PFSK-1 (cell line): ENCODE data around the gene OPCML.
A peak's percentile ranks its signal among the peaks of the same experiment; 100 is the strongest.

Source experiments
- FOXP2 ChIP-seq: optimal IDR thresholded peaks from 2 replicates; pipeline ENCODE3; 2011; ENCODE audit warnings: borderline replicate concordance, control low read depth, inconsistent platforms; ENCODE audit not compliant: insufficient read depth; ENCODE audit errors: extremely low read length, extremely low read depth
- POLR2AphosphoS5 ChIP-seq: IDR thresholded peaks from 2 replicates; pipeline ENCODE4 v1.6.1; 2012; ENCODE audit warnings: low read depth, mild to moderate bottlenecking, control low read depth, low read length, moderate library complexity
- SIN3A ChIP-seq: IDR thresholded peaks from 2 replicates; pipeline ENCODE4 v1.6.1; 2012; ENCODE audit warnings: mild to moderate bottlenecking, low read length, moderate library complexity, borderline replicate concordance; ENCODE audit not compliant: insufficient read depth
- TAF1 ChIP-seq: IDR thresholded peaks from 2 replicates; pipeline ENCODE4 v1.6.1; 2012; ENCODE audit warnings: low read length, control low read depth, borderline replicate concordance; ENCODE audit not compliant: insufficient read depth
- TF ChIP-seq, protein P1 (sequence below), 2 experiments: IDR thresholded peaks; 2 replicates each; pipeline versions ENCODE4 v1.6.1 to v1.8.0; 2011 to 2012; ENCODE audit warnings: low read depth in 2 of 2, low read length in 2 of 2, control low read depth in 1 of 2, inconsistent platforms in 1 of 2, mild to moderate bottlenecking in 1 of 2, moderate library complexity in 1 of 2; ENCODE audit not compliant: insufficient read depth in 1 of 2

Gene OPCML

DNA sequence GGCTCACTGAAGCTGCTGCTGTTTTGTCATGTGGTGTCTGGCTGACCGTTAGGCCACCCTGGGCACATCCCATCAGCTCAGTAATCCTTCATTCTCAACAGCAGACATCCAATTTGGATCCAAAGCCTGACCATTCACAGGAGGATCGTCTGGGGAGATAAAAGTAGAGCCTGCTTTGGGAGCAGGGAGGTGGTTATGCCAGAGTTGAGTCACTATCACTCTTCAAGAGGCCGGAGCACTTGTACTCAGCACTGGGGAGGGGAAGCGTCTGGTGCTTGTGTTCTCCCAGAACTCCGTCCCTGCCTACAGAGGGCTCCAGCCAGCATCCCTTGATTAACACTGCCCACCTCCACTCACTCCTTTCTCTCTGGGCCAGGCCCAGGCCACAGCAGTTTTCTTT, 382.6 kb downstream of the OPCML start:
- TF ChIP-seq, protein P1, sequence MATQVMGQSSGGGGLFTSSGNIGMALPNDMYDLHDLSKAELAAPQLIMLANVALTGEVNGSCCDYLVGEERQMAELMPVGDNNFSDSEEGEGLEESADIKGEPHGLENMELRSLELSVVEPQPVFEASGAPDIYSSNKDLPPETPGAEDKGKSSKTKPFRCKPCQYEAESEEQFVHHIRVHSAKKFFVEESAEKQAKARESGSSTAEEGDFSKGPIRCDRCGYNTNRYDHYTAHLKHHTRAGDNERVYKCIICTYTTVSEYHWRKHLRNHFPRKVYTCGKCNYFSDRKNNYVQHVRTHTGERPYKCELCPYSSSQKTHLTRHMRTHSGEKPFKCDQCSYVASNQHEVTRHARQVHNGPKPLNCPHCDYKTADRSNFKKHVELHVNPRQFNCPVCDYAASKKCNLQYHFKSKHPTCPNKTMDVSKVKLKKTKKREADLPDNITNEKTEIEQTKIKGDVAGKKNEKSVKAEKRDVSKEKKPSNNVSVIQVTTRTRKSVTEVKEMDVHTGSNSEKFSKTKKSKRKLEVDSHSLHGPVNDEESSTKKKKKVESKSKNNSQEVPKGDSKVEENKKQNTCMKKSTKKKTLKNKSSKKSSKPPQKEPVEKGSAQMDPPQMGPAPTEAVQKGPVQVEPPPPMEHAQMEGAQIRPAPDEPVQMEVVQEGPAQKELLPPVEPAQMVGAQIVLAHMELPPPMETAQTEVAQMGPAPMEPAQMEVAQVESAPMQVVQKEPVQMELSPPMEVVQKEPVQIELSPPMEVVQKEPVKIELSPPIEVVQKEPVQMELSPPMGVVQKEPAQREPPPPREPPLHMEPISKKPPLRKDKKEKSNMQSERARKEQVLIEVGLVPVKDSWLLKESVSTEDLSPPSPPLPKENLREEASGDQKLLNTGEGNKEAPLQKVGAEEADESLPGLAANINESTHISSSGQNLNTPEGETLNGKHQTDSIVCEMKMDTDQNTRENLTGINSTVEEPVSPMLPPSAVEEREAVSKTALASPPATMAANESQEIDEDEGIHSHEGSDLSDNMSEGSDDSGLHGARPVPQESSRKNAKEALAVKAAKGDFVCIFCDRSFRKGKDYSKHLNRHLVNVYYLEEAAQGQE (IDR thresholded peaks at IDR 0.05; ENCODE audit: insufficient read depth in 1 of 2, low read depth in 2 of 2, low read length in 2 of 2): no peak

DNA sequence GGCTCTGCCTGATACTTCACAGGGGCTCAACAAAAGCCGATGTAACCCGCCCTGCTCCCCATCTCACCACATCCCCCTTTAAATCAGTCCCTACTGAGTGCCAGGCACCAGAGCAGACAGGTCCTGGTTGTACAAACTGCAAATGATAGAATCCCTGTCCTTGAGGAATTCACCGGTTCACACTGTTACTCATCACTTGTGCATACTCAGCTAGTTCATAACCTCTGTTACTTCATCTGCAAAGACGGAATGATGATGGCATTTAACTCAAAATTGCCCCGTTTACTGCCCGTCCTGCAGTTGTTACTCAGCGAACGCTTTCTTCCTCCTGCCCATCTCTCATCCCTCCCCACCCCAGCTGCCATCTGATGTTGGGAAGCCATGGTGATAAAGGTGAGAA, 384.7 kb downstream of the OPCML start:
- no peak for TF ChIP-seq TAF1
- no peak for TF ChIP-seq SIN3A
- no peak for TF ChIP-seq POLR2AphosphoS5
- TF ChIP-seq, protein P1 (IDR thresholded peaks at IDR 0.05; ENCODE audit: insufficient read depth in 1 of 2, low read depth in 2 of 2, low read length in 2 of 2): no peak
- TF ChIP-seq FOXP2: no peak

DNA sequence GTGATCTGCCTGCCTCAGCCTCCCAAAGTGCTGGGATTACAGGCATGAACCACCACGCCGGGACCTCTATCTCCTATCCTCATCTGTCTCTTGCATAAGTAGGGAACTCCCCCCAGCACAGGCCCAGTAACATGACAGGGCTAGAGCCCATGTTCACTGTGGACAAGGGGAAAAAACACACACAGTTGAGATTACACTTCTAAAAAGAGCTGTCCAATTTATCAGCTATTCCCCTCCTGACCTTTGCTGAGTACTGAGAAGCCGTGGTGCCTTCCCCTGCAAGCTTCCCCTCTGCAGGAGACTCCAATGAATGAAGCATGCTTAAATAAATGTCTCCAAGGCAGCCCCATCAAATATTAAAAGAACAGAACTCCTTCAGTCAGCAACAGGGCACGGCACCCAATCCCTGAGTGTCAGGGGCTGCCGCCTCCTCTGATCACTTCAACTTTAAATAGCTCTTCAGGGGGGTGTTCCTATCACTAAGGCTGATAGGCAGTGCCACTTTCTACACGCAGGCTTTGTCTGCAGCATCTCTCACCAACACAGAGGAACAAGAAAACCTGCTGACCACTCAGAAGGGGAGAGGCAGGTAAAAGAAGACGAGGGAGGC, 385.5 kb downstream of the OPCML start:
- TF ChIP-seq POLR2AphosphoS5 (no peak), FOXP2 (no peak), SIN3A (no peak)
- TF ChIP-seq, protein P1 (IDR thresholded peaks at IDR 0.05; ENCODE audit: insufficient read depth in 1 of 2, low read depth in 2 of 2, low read length in 2 of 2): 0 out of 4 replicates have a peak, but pooled peaks of 1 of the 2 experiments have one; percentile 28

DNA sequence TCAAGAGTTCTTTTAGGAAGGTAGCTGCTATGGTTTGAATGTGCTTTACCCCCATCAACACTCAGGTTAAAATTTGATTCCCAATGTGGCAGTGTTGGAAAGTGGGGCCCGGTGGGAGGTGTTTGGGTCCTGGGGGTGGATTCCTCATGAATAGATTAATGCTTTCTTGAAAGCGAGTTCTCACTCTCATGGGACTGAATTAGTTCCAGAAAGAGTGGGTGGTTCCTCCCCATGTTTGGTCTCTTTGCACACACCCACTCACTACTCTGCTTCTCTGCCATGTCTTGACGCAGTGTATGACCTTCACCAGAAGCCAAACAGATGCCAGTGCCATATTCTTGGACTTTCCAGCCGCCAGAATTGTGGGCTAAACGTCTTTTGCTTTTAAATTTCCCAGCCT, 394.4 kb downstream of the OPCML start:
- TF ChIP-seq FOXP2: no peak
- no peak for TF ChIP-seq POLR2AphosphoS5
- no peak for TF ChIP-seq TAF1
- TF ChIP-seq, protein P1 (IDR thresholded peaks at IDR 0.05; ENCODE audit: insufficient read depth in 1 of 2, low read depth in 2 of 2, low read length in 2 of 2): no peak
- no peak for TF ChIP-seq SIN3A

DNA sequence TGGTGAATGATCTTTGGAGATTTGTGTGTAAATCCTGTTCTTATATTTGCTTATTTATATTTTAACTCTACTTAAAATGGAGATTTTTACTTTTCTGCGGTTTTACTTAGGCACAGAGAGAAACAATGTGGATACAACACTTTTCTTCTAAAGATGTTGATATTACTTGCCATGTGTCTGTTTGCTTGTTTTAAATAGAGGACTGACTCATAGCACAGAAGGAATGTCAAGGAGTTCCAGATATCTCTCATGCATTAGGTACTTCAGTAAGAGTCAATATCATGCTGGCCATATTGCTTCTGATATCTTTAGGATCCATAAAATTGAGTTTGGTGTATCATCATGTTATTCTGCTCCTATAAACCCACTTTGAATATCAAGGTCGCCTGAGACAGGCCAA, 395.0 kb downstream of the OPCML start:
- TF ChIP-seq SIN3A (no peak), POLR2AphosphoS5 (no peak), TAF1 (no peak), FOXP2 (no peak)
- TF ChIP-seq, protein P1 (IDR thresholded peaks at IDR 0.05; ENCODE audit: insufficient read depth in 1 of 2, low read depth in 2 of 2, low read length in 2 of 2): no peak
